ENCODE measurements around the gene GPER1. TPM values are rescaled to one million over a fixed set of nuclear protein-coding genes. Genes with fewer than 3 reads are reported as not detected.

Gene GPER1
- total RNA-seq, 2 experiments from 2014 or later = 0.14 to 0.37 TPM

DNA sequence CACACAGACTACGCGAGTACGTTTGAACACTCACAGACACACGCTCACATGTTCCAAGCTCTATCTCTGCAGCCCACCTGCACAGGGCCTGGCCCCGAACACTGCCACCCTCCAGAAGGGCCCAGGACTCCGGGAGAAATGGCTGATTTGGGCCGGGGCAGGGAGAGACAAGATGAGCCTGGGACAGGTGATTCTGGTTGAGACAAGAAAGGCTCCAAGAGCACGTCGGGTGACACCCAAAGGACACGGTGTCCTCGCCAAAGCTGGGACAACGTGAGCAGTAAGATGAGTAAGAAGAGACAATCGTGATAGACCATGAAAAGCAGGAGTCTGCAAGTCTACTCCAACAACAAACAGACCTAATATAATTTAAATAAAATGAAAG lies 9.2 kb downstream of the GPER1 start:
- H3K9me3 Mint-ChIP-seq = no peaks in the 10 kb centered on the region
- no peak overlapping the region for H3K4me3 Mint-ChIP-seq
- peaks cover 9% of the 10 kb centered on the region for H3K36me3 Mint-ChIP-seq
- H3K4me1 Mint-ChIP-seq = no peaks in the 10 kb centered on the region
- no peaks in the 10 kb centered on the region for H3K27me3 Mint-ChIP-seq
- no peak for DNase-seq
- no peak overlapping the region for H3K27ac Mint-ChIP-seq

- no peak for DNase-seq
- no peak overlapping the region for H3K4me3 Mint-ChIP-seq
- H3K9me3 Mint-ChIP-seq = no peaks in the 10 kb centered on the region
- H3K27ac Mint-ChIP-seq = no peak overlapping the region
- no peaks in the 10 kb centered on the region for H3K27me3 Mint-ChIP-seq
- peaks cover 9% of the 10 kb centered on the region for H3K36me3 Mint-ChIP-seq
- H3K4me1 Mint-ChIP-seq = peaks cover 5% of the 10 kb centered on the region
These were observed 10.6 kb downstream of the GPER1 start for GRCh38 chr7:1098243-1099153.

- Mint-ChIP-seq H3K9me3 (no peaks in the 10 kb centered on the region), H3K36me3 (peaks cover 9% of the 10 kb centered on the region), H3K4me3 (no peak overlapping the region), H3K27me3 (no peaks in the 10 kb centered on the region), H3K27ac (no peak overlapping the region), H3K4me1 (peaks cover 7% of the 10 kb centered on the region)
- DNase-seq = no peak
These were observed 11.2 kb downstream of the GPER1 start for GRCh38 chr7:1099154-1099542.

DNA sequence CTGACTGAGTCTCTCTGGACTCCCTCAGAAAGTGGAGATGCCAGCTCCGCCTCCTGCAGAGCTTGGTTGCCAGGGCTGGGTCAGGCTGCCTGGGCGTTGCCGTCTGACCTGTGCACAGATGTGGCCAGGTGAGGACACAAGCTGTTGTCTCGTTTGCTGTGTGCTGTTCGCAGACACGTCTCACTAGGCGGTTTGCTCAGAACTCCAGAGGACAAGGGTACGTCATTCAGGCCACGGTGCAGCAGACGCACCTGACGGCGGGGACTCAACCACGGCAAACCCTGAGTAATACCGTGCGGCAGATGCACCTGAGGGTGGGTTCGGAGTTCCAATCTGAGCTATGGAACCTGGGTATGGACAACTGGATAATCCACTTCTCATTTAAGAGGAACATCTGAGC lies 11.7 kb downstream of the GPER1 start:
- Mint-ChIP-seq H3K9me3 (no peaks in the 10 kb centered on the region), H3K27ac (no peak overlapping the region), H3K4me3 (no peak overlapping the region), H3K36me3 (peaks cover 9% of the 10 kb centered on the region), H3K27me3 (no peaks in the 10 kb centered on the region), H3K4me1 (peaks cover 10% of the 10 kb centered on the region)
- no peak for DNase-seq

DNA sequence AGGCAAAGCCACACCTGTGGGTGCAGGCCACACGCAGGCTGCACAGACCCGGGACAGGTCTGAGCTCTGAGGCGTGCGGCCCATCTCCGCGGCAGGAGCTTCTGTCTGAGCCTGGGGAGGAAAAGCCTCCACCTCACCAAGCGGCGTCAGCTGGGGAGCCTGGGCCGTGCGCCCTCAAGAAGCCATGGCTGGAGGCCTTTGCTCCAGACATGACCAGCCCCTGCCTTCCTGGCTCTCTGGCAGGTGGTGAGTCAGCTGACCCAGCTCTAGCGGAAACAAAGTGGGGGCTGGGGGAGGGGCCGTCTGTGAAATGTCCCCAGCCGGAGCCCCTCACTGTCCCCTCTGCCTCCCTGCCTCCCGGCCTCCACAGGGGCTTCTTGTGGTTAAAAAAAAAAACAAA lies 12.5 kb downstream of the GPER1 start:
- H3K4me3 Mint-ChIP-seq = no peak overlapping the region
- no peaks in the 10 kb centered on the region for H3K9me3 Mint-ChIP-seq
- peaks cover 17% of the 10 kb centered on the region for H3K4me1 Mint-ChIP-seq
- no peak overlapping the region for H3K27ac Mint-ChIP-seq
- H3K27me3 Mint-ChIP-seq = no peaks in the 10 kb centered on the region
- H3K36me3 Mint-ChIP-seq = peaks cover 9% of the 10 kb centered on the region
- DNase-seq = no peak

- Mint-ChIP-seq H3K4me3 (no peak overlapping the region), H3K36me3 (peaks cover 9% of the 10 kb centered on the region)
These were observed 13.1 kb downstream of the GPER1 start for GRCh38 chr7:1100834-1101562.

GRCh38 chr7:1101563-1102431 lies 13.9 kb downstream of the GPER1 start:
- H3K36me3 Mint-ChIP-seq = peaks cover 9% of the 10 kb centered on the region
- no peak for DNase-seq
- no peak overlapping the region for H3K4me3 Mint-ChIP-seq
- no peak overlapping the region for H3K27ac Mint-ChIP-seq
- peaks cover 17% of the 10 kb centered on the region for H3K4me1 Mint-ChIP-seq
- no peaks in the 10 kb centered on the region for H3K9me3 Mint-ChIP-seq
- no peaks in the 10 kb centered on the region for H3K27me3 Mint-ChIP-seq

More at GRCh38 chr7:1100834-1101562, 13.1 kb downstream of the GPER1 start:
- H3K27ac Mint-ChIP-seq = no peak overlapping the region
- no peaks in the 10 kb centered on the region for H3K9me3 Mint-ChIP-seq
- peaks cover 17% of the 10 kb centered on the region for H3K4me1 Mint-ChIP-seq
- no peak for DNase-seq
- no peaks in the 10 kb centered on the region for H3K27me3 Mint-ChIP-seq

DNA sequence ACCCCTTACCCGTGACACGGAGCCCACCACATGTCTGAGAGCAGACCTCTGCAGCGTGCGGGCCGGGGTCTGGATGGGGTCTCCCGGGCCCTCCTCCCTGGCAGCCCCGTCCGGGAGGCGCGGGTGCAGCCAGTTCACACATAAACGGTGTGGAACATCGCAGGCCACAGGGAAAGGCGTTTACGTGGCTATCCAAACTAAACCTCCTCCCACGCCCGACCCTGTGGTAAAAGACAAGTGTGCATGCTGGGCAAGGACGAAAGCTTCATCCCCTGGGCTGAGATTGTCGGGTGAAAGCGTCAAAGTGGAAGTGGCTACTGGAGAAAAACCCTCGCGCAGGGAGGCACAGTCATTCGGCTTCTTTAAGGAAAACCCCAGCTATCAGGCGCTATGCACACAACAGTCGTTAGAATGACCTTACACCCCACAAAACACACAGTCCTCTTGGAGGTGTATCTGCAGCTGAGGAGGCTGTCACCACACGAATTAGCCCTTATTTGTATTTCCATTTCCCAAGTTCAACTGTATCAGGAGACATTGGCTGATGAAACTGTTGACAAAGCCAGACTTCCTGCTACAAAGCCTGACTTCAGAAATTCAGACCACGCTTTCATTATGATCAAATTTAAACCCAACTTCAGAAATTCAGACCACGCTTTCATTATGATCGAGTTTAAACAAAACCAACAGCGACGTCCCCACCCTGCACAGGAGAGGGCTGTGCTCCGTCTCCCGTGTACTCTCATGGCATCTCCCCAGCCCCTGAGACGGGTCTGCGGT lies 15.3 kb downstream of the GPER1 start:
- H3K9me3 Mint-ChIP-seq = no peaks in the 10 kb centered on the region
- no peak overlapping the region for H3K4me3 Mint-ChIP-seq
- DNase-seq = peak; percentile 20
- peaks cover 1% of the 10 kb centered on the region for H3K36me3 Mint-ChIP-seq
- H3K27me3 Mint-ChIP-seq = no peaks in the 10 kb centered on the region
- peaks cover 17% of the 10 kb centered on the region for H3K4me1 Mint-ChIP-seq
- peak overlapping the region; percentile 13 for H3K27ac Mint-ChIP-seq

DNA sequence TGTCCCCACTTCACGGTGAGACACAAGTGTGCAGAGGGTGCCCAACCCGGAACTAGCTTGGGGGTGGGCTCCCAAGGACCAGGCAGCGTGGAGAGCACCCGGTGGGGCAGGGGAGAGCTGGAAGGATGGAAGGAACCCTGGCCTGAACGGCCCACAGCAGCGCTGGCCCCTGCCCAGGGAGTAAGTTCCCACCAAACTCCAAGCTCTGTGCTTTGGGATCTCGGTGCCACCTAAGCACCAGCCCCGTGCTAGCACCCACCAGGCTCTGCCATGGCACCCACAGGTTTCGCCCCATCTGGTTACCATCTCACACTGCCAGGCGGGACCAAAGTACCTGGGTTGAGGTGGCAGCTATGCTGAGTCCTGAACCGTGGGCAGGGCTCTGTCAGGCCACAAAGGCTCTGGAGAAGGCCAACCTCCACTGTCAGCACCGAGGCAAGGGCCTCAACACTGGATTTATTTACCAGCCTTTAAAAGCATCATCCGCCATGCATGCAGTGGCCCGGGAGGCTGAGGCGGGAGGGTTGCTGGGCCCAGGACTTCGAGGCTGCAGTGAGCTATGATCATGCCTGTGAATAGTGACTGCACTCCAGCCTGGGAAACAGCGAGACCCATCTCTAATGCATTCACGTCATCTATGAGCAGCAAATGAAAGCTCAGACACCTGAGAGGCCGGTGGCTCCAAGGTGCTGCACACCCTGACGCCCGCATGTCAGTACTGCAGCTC lies 16.0 kb downstream of the GPER1 start:
- no peaks in the 10 kb centered on the region for H3K27me3 Mint-ChIP-seq
- no peak for DNase-seq
- H3K27ac Mint-ChIP-seq = no peak overlapping the region
- peaks cover 17% of the 10 kb centered on the region for H3K4me1 Mint-ChIP-seq
- H3K4me3 Mint-ChIP-seq = no peak overlapping the region
- H3K36me3 Mint-ChIP-seq = no peaks in the 10 kb centered on the region
- H3K9me3 Mint-ChIP-seq = no peaks in the 10 kb centered on the region

GRCh38 chr7:1104516-1105179 lies 16.7 kb downstream of the GPER1 start:
- no peaks in the 10 kb centered on the region for H3K9me3 Mint-ChIP-seq
- H3K4me1 Mint-ChIP-seq = peaks cover 17% of the 10 kb centered on the region
- no peak overlapping the region for H3K27ac Mint-ChIP-seq
- DNase-seq = no peak
- no peaks in the 10 kb centered on the region for H3K36me3 Mint-ChIP-seq
- no peaks in the 10 kb centered on the region for H3K27me3 Mint-ChIP-seq
- no peak overlapping the region for H3K4me3 Mint-ChIP-seq

- Mint-ChIP-seq H3K4me3 (no peak overlapping the region), H3K36me3 (no peaks in the 10 kb centered on the region), H3K27ac (no peak overlapping the region), H3K9me3 (no peaks in the 10 kb centered on the region), H3K4me1 (peaks cover 17% of the 10 kb centered on the region), H3K27me3 (no peaks in the 10 kb centered on the region)
- DNase-seq = no peak
These were observed 17.3 kb downstream of the GPER1 start for GRCh38 chr7:1105189-1105588.

- Mint-ChIP-seq H3K9me3 (no peaks in the 10 kb centered on the region), H3K4me1 (peaks cover 17% of the 10 kb centered on the region), H3K36me3 (no peaks in the 10 kb centered on the region), H3K27ac (no peak overlapping the region), H3K4me3 (no peak overlapping the region), H3K27me3 (no peaks in the 10 kb centered on the region)
- no peak for DNase-seq
These were observed 18.3 kb downstream of the GPER1 start for GRCh38 chr7:1106063-1106792.

Data from activated naive CD8-positive, alpha-beta T cell treated with anti-CD3 and anti-CD28 coated beads for 36 hours (primary cell).